T-cell (primary cell): ENCODE measurements around the gene POLN. TPM values are rescaled to one million over a fixed set of nuclear protein-coding genes. Genes with fewer than 3 reads are reported as not detected.

Source experiments
- ATAC-seq, 4 experiments: fragments of 200-7000 bp in 3 of 4; fragments of 150-1000 bp in 1 of 4; cut with Tn5 transposase; replicated peaks in 1 of 4; 1 replicate in 3 of 4; 2 replicates in 1 of 4; pipeline ENCODE4 v1.10.0; 2021; ENCODE audit warnings: moderate library complexity in 3 of 4, mild to moderate bottlenecking in 2 of 4, moderate number of reproducible peaks in 1 of 4
- CTCF ChIA-PET, 2 donors: fragments of 300-600 bp; sonication (Branson Sonifier 250); formaldehyde crosslinking; loops; one replicate each; lab custom pipeline; 2022; ENCODE audit warnings: antibody characterized with exemption in 2 of 2; lab: Charles Lee
- POLR2A ChIA-PET, 2 donors: fragments of 300-600 bp; sonication (Branson Sonifier 250); formaldehyde crosslinking; loops; one replicate each; lab custom pipeline; 2022; ENCODE audit warnings: antibody characterized with exemption in 2 of 2; lab: Charles Lee
- DNase-seq, 35 experiments: peaks; one replicate each; pipeline versions ENCODE4 v3.0.0 to v3.0.0-alpha.2; 2013 to 2023
- H3K27ac ChIP-seq: one replicate; pipeline ENCODE4 v1.5.1; 2013; ENCODE audit warnings: low read length
- H3K27me3 ChIP-seq, 2 experiments: replicated peaks in 1 of 2; 1 replicate in 1 of 2; 2 replicates in 1 of 2; pipeline versions ENCODE4 v1.6.1 to v1.7.0; 2013; ENCODE audit warnings: low read length in 1 of 2, mixed read lengths in 1 of 2; ENCODE audit not compliant: control insufficient read depth in 2 of 2, insufficient read depth in 2 of 2; ENCODE audit errors: extremely low read depth in 1 of 2
- H3K36me3 ChIP-seq, 2 donors: 1 replicate in 1 of 2; 2 replicates in 1 of 2; pipeline versions ENCODE4 v1.6.1 to v1.7.0; 2013; ENCODE audit warnings: low read length in 1 of 2; ENCODE audit not compliant: control insufficient read depth in 2 of 2, insufficient read depth in 1 of 2; ENCODE audit errors: extremely low read depth in 1 of 2
- H3K4me1 ChIP-seq, 2 experiments: 1 replicate in 1 of 2; 2 replicates in 1 of 2; pipeline versions ENCODE4 v1.6.1 to v1.7.0; 2013; ENCODE audit warnings: low read length in 2 of 2, mixed read lengths in 1 of 2; ENCODE audit not compliant: insufficient read depth in 2 of 2, control insufficient read depth in 1 of 2; ENCODE audit errors: extremely low read depth in 1 of 2
- H3K4me3 ChIP-seq, 2 donors: 1 replicate in 1 of 2; 2 replicates in 1 of 2; pipeline versions ENCODE4 v1.5.1 to v1.7.0; 2013; ENCODE audit warnings: mild to moderate bottlenecking in 2 of 2, low read length in 1 of 2, moderate library complexity in 1 of 2; ENCODE audit not compliant: control insufficient read depth in 1 of 2; ENCODE audit errors: extremely low read depth in 1 of 2
- H3K9me3 ChIP-seq: 2 replicates; pipeline ENCODE4 v1.7.0; 2013
- H3K27ac Mint-ChIP-seq, 2 donors: one replicate each; pipeline ENCODE4 v1.8.0; 2020 to 2021; ENCODE audit warnings: mild to moderate bottlenecking in 2 of 2, mixed read lengths in 2 of 2
- H3K27me3 Mint-ChIP-seq, 2 donors: one replicate each; pipeline ENCODE4 v1.8.0; 2021 to 2022; ENCODE audit warnings: mixed read lengths in 2 of 2
- H3K36me3 Mint-ChIP-seq: one replicate; pipeline ENCODE4 v1.8.0; 2021; ENCODE audit warnings: mixed read lengths
- H3K4me1 Mint-ChIP-seq, 3 donors: one replicate each; pipeline ENCODE4 v1.8.0; 2020 to 2022; ENCODE audit warnings: mixed read lengths in 3 of 3, mild to moderate bottlenecking in 1 of 3
- H3K4me3 Mint-ChIP-seq, 3 donors: one replicate each; pipeline ENCODE4 v1.8.0; 2020 to 2022; ENCODE audit warnings: mild to moderate bottlenecking in 3 of 3, mixed read lengths in 3 of 3, moderate library complexity in 3 of 3
- H3K9me3 Mint-ChIP-seq, 3 donors: one replicate each; pipeline ENCODE4 v1.8.0; 2020 to 2022; ENCODE audit warnings: mixed read lengths in 3 of 3
- WGBS: methylation state at CpG from one replicate; pipeline ENCODE4 v1.1.5; 2013; ENCODE audit warnings: missing lambda C conversion rate; ENCODE audit not compliant: insufficient coverage; 5-methylcytosine and 5-hydroxymethylcytosine counted together
- total RNA-seq, 35 experiments: library from RNA in 6 of 35; stranded (reverse) in 6 of 35; fragments of 120-200 nt in 1 of 35; gene quantifications; one replicate each; pipeline versions ENCODE4 v1.2.1 to v1.2.4 and lab custom pipeline; 2013 to 2026

POLN gene
- total RNA-seq, 5 donors from 2014 or later (not counting 1 experiment from before 2014, with no cell fraction given): 2.5 to 3.7 (median 2.7) TPM

DNA sequence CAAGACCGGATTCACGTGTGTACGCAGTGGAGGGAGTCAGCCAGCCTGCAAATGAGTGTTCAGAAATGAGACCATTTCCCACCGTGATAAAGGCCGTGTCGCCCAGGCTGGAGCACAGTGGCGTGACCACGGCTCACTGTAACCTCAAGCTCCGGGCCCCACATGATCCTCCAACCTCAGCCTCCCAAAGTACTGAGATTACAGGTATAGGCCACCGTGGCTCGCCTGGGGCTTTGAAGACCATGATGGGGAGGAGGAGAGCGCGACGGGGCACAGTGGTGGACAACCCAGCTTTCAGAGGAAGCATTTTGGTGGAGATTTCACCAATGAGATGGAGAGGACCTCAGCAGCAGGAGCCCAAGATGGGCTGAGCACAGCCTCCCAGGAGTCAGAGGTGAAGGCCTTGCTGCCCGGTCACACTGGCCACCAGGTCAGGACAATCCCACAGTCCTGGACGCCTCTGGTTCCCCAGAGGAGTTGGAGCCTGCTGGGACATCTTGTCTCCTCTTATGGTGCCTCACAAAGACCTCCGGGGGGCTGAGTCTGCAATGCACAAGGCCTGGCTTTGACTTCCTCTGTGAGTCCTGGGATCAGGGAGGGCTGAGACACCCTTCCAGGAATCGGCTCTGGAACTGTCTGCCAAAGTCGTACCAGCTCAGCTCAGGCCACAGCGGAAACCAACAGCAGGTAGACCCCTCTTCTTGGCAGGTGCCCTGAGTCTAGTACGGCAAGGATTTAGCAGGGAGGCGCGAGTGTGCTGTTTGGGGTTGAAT lies 42.4 kb upstream of the POLN start:
- H3K4me1 Mint-ChIP-seq: peaks cover 34 to 62% (median 54%) of the 10 kb centered on the region in 3 donors
- peaks cover 23 to 79% of the 10 kb centered on the region in 2 experiments for H3K4me1 ChIP-seq
- 94% methylated on average over 14 of the region's 23 CpGs for WGBS

DNA sequence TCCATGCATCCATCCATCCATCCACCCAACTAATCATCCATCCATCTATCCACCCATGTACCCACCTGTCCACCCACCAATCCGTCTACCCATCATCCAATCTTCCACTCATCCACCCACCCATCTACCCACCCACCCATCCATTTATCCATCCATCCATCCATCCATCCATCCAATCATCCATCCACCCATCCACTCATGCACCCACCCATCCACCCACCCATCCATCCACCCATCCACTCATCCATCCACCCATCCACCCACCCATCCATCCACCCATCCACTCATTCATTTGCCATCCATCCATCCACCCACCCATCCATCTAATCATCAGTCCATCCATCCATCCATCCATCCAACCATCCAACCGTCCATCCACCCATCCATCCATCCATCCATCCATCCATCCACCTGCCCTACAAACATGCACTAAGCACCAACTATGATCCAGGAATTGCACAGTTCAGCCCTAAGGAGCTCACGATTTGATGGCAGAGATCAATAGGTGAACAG lies 41.3 kb upstream of the POLN start:
- DNase-seq: no peak
- Mint-ChIP-seq H3K27ac (peak overlapping the region; percentile 35 to 47), H3K36me3 (no peaks in the 10 kb centered on the region), H3K4me1 (peaks cover 34 to 59% (median 51%) of the 10 kb centered on the region in 3 donors), H3K4me3 (no peak overlapping the region), H3K9me3 (peaks cover 0 to 3% (median 0%) of the 10 kb centered on the region in 3 donors), H3K27me3 (no peaks in the 10 kb centered on the region)
- no peak for ATAC-seq
- no peaks in the 10 kb centered on the region for H3K27me3 ChIP-seq
- POLR2A ChIA-PET: interaction anchor here (0.5 to 2.1 kb wide), 3 partner anchors 8 to 173 kb away, joined by 4 to 33 read pairs (median 8); no protein-coding TSS in a partner anchor
- CTCF ChIA-PET: no interaction called here
- peak overlapping the region; percentile 96 for H3K27ac ChIP-seq
- H3K4me3 ChIP-seq: no peak overlapping the region
- H3K9me3 ChIP-seq: no peaks in the 10 kb centered on the region
- H3K36me3 ChIP-seq: peaks cover 0 to 2% of the 10 kb centered on the region in 2 donors
- H3K4me1 ChIP-seq: peaks cover 20 to 68% of the 10 kb centered on the region in 2 experiments
- WGBS: 100% methylated on average over 2 of the region's 3 CpGs

More for the DNA sequence above, 42.4 kb upstream of the POLN start:
- Histone ChIP-seq H3K27ac (no peak overlapping the region), H3K9me3 (no peaks in the 10 kb centered on the region), H3K27me3 (no peaks in the 10 kb centered on the region), H3K36me3 (peaks cover 0 to 2% of the 10 kb centered on the region in 2 donors), H3K4me3 (no peak overlapping the region)
- POLR2A ChIA-PET: no interaction called here
- DNase-seq (peak in 1 of 35 experiments; percentile 2), ATAC-seq (no peak)
- Mint-ChIP-seq H3K36me3 (no peaks in the 10 kb centered on the region), H3K4me3 (no peak overlapping the region), H3K27me3 (no peaks in the 10 kb centered on the region), H3K27ac (peak overlapping the region; percentile 6 to 46), H3K9me3 (peaks cover 0 to 3% (median 0%) of the 10 kb centered on the region in 3 donors)
- CTCF ChIA-PET: no interaction called here

DNA sequence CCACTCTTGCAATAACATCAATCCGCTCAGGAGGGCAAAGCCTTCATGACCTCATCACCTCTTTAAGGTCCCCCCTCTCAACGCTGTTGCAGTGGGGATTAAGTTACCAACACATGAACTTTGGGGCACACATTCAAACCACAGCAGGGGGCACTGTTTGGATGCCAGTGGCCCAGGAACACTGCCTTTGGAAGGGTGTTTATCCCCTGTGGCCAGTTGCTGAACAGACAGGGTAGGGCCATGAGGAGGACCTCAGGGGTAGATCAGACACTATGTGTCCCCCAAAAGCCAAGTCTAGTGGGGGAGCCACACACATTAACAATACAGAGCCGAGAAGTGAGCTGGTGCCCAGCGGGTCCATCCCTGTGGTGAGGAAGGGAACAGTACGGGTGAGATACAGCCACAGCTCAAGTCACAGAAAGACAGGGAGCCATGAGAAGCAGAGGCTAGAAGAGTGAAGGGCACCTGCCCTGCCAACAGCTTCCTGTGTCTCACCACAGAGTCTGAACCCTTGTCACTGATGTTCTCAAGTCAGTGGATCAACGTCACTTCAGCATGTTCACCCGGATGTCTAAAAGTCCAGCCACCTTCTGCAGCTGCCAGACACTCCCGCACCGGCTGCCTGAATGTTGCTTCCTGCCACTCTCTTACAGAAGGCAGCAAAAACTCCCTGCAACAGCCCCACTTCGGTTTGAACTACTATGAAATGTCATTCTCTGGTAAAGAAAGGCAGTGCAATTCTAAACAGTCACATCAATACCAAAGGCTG lies 39.8 kb upstream of the POLN start:
- peaks cover 0 to 2% of the 10 kb centered on the region in 2 donors for H3K36me3 ChIP-seq
- H3K4me3 ChIP-seq: peak overlapping the region in 1 of 2 donors; percentile 18
- WGBS: 2% methylated on average over 7 of the region's 10 CpGs
- peak overlapping the region; percentile 96 for H3K27ac ChIP-seq
- CTCF ChIA-PET: interaction anchor here (0.6 to 1.4 kb wide), 14 partner anchors 9 to 137 kb away, joined by 3 to 28 read pairs (median 5); partner anchors contain the start of genes CFAP99 (in 1 of the 2), HAUS3 (in 1 of the 2), MXD4 (in 1 of the 2) and POLN (in 1 of the 2)
- Mint-ChIP-seq H3K9me3 (peaks cover 0 to 3% (median 0%) of the 10 kb centered on the region in 3 donors), H3K27me3 (no peaks in the 10 kb centered on the region), H3K27ac (peak overlapping the region; percentile 98 to 99), H3K36me3 (no peaks in the 10 kb centered on the region), H3K4me3 (peak overlapping the region; percentile 52 to 82 (median 65)), H3K4me1 (peaks cover 34 to 56% (median 49%) of the 10 kb centered on the region in 3 donors)
- H3K27me3 ChIP-seq: no peaks in the 10 kb centered on the region
- H3K9me3 ChIP-seq: no peaks in the 10 kb centered on the region
- DNase-seq (peak; percentile 59 to 97 (median 90)), ATAC-seq (peak; percentile 93 to 97 (median 96))
- H3K4me1 ChIP-seq: peaks cover 20 to 63% of the 10 kb centered on the region in 2 experiments
- POLR2A ChIA-PET: interaction anchor here (0.5 to 2.1 kb wide), 12 partner anchors 9 to 270 kb away, joined by 3 to 33 read pairs (median 4); partner anchors contain the start of genes HAUS3 (in 1 of the 2), MXD4 (in 1 of the 2), POLN (in 1 of the 2) and RNF4 (in 1 of the 2)

DNA sequence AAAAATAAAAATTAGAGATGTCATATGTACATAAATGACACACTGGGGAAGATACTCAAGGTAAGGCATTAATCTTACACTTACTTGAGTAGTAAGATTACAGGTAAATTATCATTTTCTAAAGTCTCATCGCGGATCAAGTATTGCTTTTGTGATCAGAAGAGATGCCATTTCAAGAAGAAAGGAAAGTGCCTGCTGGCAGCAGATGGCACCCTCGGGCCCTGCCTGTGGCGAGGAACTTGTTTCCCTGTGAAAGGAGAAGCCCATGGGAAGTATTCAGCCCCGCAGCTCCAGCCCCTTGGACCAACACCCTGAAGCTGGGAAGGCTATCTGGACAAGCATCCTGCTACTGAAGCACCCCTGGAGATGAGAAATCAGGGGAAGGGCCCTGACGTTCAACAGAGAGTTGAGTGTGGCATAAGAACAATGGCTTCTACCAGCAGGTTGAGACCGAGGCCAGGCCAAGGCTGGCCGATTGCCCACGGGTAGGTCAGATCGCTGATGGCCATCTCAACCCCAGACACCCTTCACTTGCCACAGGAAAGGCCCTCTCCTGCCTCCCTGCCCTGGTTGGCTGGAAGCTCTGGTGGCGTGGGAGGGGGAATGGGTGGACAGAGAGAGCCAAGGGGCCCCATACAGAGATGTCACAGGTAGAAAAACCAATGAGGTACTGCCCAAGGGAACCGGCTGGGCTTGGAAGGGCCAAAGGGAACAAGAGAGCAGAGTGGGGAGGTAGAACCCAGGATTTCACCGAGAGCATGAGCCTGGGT lies 38.8 kb upstream of the POLN start:
- WGBS: 84% methylated on average over 6 of the region's 13 CpGs
- ATAC-seq: no peak
- no peaks in the 10 kb centered on the region for H3K27me3 Mint-ChIP-seq
- no peaks in the 10 kb centered on the region for H3K27me3 ChIP-seq
- H3K4me3 ChIP-seq: no peak overlapping the region
- DNase-seq: no peak
- peaks cover 34 to 53% (median 48%) of the 10 kb centered on the region in 3 donors for H3K4me1 Mint-ChIP-seq
- H3K4me3 Mint-ChIP-seq: peak overlapping the region in 1 of 3 donors; percentile 82
- H3K4me1 ChIP-seq: peaks cover 20 to 56% of the 10 kb centered on the region in 2 experiments
- H3K27ac Mint-ChIP-seq: peak overlapping the region; percentile 98 to 99
- H3K27ac ChIP-seq: peak overlapping the region; percentile 96
- peaks cover 0 to 3% (median 0%) of the 10 kb centered on the region in 3 donors for H3K9me3 Mint-ChIP-seq
- no peaks in the 10 kb centered on the region for H3K36me3 Mint-ChIP-seq
- POLR2A ChIA-PET: no interaction called here
- H3K9me3 ChIP-seq: no peaks in the 10 kb centered on the region
- CTCF ChIA-PET: interaction anchor here (0.7 to 1.1 kb wide), 2 partner anchors 131 to 135 kb away, joined by 3 to 4 read pairs; no protein-coding TSS in a partner anchor
- peaks cover 0 to 2% of the 10 kb centered on the region in 2 donors for H3K36me3 ChIP-seq

DNA sequence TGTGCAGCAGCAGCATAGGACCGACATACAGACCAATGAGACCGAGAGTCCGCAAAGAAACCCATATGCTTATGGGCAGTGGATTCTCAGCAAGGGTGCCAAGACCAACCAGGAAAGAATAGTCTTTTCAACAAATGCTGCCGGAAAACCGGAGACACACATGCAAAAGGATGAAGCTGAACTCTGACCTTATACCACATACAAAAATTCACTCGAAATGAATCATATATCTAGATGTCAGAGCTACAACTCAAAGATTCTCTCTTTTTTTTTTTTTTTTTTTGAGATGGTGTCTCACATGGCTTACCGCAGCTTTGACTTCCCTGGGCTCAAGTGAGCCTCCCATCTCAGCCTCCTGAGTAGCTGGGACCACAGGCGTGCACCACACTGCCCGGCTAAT lies 36.0 kb upstream of the POLN start:
- H3K27me3 ChIP-seq: no peaks in the 10 kb centered on the region
- H3K4me3 ChIP-seq: no peak overlapping the region
- Mint-ChIP-seq H3K4me1 (peaks cover 24 to 32% (median 25%) of the 10 kb centered on the region in 3 donors), H3K27me3 (no peaks in the 10 kb centered on the region), H3K27ac (no peak overlapping the region), H3K36me3 (peaks cover 8% of the 10 kb centered on the region), H3K9me3 (peaks cover 0 to 3% (median 0%) of the 10 kb centered on the region in 3 donors), H3K4me3 (no peak overlapping the region)
- POLR2A ChIA-PET: interaction anchor here in 1 of 2 donors (0.6 kb wide), 2 partner anchors 138 to 482 kb away, joined by 3 to 5 read pairs; no protein-coding TSS in a partner anchor
- no peaks in the 10 kb centered on the region for H3K9me3 ChIP-seq
- CTCF ChIA-PET: interaction anchor here in 1 of 2 donors (0.6 kb wide), 1 partner anchor 116 kb away, joined by 6 read pairs; no protein-coding TSS in a partner anchor
- no peak overlapping the region for H3K27ac ChIP-seq
- no peaks in the 10 kb centered on the region for H3K36me3 ChIP-seq
- 95% methylated on average over 4 of the region's 9 CpGs for WGBS
- no peak for ATAC-seq
- no peak for DNase-seq
- H3K4me1 ChIP-seq: peaks cover 20 to 30% of the 10 kb centered on the region in 2 experiments
